WI38 (cell line): ENCODE measurements around the gene ZNF227.

Source experiments
- H3K4me3 ChIP-seq: 2 replicates; pipeline ENCODE4 v1.5.1; 2011; ENCODE audit warnings: low read depth, mild to moderate bottlenecking, control low read depth, low read length
- TF ChIP-seq, protein P1 (sequence below): IDR thresholded peaks from 2 replicates; pipeline ENCODE4 v1.5.1; 2012; ENCODE audit warnings: low read depth, mild to moderate bottlenecking, control low read depth, low read length

ZNF227 gene

DNA sequence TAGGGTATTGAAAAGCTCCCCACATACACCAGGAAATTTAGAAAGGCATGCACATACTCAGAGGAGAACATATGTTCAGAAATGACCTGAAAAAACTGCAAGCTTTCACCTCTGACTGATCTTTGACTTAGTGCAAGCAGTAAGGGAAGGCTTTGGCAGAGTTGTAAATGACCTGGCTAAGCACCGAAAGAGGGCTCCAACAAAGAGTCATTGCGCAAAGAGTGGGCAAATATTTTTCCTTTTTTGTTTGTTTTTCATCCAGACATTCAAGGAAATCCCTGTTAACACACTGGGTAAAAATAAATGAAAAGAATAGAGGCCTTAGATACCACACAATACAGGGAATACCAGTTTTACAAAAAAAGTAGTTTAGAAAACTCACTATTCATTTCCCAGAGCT is 42.2 kb downstream of the ZNF227 start:
- TF ChIP-seq, protein P1, sequence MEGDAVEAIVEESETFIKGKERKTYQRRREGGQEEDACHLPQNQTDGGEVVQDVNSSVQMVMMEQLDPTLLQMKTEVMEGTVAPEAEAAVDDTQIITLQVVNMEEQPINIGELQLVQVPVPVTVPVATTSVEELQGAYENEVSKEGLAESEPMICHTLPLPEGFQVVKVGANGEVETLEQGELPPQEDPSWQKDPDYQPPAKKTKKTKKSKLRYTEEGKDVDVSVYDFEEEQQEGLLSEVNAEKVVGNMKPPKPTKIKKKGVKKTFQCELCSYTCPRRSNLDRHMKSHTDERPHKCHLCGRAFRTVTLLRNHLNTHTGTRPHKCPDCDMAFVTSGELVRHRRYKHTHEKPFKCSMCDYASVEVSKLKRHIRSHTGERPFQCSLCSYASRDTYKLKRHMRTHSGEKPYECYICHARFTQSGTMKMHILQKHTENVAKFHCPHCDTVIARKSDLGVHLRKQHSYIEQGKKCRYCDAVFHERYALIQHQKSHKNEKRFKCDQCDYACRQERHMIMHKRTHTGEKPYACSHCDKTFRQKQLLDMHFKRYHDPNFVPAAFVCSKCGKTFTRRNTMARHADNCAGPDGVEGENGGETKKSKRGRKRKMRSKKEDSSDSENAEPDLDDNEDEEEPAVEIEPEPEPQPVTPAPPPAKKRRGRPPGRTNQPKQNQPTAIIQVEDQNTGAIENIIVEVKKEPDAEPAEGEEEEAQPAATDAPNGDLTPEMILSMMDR = no peak
- no peak overlapping the region for H3K4me3 ChIP-seq

DNA sequence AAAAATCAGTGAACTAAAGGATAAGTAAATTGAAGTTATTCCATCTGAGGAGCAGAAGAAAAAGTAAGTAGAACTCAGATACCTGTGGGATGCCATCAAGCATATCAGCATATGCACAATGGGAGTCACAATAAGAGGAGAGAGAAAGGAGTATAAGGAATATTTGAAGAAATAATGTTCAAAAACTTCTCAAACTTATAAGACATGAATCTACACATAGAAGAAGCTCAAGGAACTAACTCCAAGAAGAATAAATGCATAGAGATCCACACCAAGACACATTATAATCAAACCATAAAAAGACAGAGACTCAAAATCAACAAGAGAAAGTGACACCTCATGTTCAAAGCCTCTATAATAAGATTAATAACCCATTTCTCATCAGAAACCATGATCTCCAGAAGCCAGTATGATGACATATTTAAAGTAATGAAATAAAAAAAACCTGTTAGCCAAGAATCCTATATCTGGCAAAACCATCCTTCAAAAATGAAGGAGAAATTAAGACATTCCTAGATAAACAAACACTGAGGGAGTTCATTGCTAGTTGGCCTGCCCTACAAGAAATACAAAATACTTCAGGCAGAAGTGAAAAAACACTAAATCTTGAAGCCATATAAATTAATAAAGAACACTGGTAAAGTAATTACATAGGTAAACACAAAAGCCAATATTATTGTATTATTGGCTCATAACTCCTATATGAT is 43.5 kb downstream of the ZNF227 start:
- H3K4me3 ChIP-seq = no peak overlapping the region
- TF ChIP-seq, protein P1 = no peak

DNA sequence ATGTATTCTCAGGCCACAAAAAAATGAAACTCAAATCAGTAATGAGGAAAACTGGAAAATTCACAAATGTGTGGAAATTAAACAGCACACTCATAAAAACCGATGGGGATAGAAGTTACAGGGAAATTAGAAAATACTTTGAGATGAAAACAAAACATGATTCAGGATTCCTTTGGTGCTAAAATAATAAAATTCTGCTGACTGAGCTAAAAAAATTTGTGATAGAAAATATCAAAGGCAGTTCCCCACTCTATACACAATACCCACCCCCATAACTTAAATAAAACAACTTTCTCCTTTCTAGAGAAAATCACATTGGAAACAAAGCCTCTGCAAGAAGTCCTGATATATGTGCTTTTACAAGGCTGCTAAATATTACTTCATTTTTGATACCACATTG is 45.8 kb downstream of the ZNF227 start:
- TF ChIP-seq, protein P1 = no peak
- H3K4me3 ChIP-seq = no peak overlapping the region

DNA sequence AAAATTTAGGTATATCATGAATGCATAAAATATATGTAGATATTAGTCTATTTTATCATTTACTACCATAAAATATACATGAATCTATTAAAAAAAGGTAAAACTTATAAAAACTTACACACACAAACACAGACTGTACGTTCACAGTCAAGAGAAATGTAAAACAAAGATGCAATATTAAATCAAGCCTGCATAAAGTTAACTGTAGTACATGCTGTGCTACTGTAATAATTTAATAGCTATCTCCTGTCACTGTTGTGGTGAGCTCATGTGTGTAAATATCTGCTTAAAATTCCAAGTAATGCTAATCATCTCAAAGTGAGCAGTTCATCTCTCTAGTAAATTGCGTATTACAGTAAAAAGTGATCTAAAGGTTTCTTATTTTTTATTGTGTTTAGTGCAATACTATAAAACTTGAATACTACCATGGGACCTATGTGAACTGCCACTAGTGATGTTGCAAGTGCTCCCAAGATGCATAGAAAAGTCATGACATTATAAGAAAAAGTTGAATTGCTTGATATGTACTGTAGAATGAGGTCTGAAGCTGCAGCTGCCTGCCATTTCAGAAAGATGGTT is 46.6 kb downstream of the ZNF227 start:
- no peak overlapping the region for H3K4me3 ChIP-seq

DNA sequence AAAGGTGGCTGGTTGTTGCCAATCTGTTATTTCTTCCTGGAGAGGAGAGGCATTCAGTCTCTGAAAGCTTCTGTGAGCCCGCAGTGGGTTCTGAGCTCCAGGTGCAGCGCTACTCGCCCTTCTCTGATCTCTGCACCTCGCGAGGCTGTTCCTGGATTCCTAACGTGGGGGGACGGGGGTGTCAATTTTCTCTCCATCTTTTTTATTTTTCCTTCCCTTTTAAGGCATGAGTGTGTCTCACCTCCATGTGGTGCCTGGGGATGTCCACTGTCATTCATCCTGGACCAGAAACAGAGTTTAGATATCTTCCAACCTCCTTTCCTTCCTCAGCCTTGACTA is 48.0 kb downstream of the ZNF227 start:
- TF ChIP-seq, protein P1 = no peak
- H3K4me3 ChIP-seq = peak overlapping the region; percentile 76

More for the DNA sequence above, 46.6 kb downstream of the ZNF227 start:
- TF ChIP-seq, protein P1 = no peak

DNA sequence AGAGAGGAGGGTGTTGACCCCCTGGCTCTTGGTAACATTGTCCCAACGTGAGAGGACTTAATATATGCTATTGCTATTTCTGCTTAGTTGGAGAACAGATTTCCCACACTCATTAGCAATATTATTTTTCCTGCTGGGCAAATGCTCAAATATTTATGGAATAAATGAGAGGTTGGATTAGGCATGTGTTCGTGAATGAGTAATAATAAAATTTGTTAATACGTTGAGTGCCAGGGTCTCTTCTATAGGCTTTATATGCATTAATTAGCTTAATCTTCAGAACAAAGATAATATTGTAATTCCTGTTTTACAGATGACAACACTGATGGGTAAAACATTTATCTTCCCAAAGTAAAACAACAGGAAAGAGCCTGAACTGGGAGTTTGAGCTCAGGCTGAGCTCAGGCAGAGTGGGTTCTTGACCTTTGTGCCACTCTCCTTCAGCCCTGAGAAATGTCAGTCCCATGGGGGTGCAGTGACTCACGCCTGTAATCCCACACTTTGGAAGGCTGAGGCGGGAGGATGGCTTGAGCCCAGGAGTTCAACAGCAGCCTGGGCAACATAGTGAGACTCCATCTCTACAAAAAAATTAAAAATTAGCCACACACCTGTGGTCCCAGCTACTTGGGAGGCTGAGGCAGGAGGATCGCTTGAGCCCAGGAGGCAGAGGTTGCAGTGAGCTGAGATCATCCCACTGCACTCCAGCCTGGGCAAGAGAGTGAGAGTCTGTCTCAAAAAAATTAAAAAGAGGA is 48.5 kb downstream of the ZNF227 start:
- TF ChIP-seq, protein P1 = no peak
- H3K4me3 ChIP-seq = peak overlapping the region; percentile 76; the same call in 1 of the 2 replicates

DNA sequence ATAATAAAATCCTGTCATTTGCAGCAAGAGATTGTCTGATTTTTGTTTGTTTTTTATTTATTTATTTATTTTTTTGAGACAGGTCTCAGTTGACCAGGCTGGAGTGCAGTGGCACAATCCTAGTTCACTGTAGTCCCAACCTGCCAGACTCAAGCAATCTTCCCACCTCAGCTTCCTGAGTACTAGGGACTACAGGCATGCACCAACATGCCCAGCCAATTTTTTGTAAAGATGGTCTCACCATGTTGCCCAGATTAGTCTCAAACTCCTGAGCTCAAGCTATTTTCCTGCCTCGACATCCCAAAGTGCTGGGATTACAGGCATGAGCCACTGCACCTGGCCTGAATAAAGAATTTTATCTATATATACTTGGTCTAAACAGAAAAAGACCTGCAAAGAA is 65.0 kb downstream of the ZNF227 start:
- TF ChIP-seq, protein P1 = no peak
- no peak overlapping the region for H3K4me3 ChIP-seq
